ENCODE data around the gene SMARCB1. TPM values are rescaled to one million over a fixed set of nuclear protein-coding genes. Genes with fewer than 3 reads are reported as not detected.

SMARCB1 gene
- total RNA-seq, 1 experiment from 2014 or later: 115 TPM

DNA sequence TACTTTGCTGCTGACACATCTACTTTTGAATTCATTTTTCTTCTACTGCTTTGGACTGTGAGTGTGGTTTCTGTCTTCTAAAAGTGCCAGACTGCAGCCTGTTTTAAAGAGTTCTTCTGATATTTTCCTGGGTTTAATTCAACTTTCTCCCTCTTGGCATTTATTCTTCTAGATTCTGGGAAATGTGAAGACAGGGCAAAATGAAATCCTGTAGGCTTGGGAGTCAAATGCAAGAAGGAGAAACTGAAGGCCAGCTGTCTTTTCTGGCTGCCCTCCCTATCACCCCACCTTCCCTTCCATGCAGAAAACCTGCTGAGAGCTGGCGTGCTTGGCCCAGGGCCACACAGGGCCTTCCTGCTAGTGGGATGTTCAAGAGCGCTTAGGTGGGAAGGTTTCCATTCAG lies 43.5 kb upstream of the SMARCB1 start:
- Mint-ChIP-seq H3K4me1 (ENCODE audit: insufficient read depth, unreplicated experiment) (no peaks in the 10 kb centered on the region), H3K9me3 (ENCODE audit: unreplicated experiment) (no peaks in the 10 kb centered on the region), H3K4me3 (ENCODE audit: unreplicated experiment) (no peak overlapping the region), H3K27me3 (ENCODE audit: insufficient read depth, unreplicated experiment) (no peaks in the 10 kb centered on the region), H3K36me3 (ENCODE audit: insufficient read depth, unreplicated experiment) (peaks cover 5% of the 10 kb centered on the region), H3K27ac (ENCODE audit: low read depth, unreplicated experiment) (peak overlapping the region; percentile 10)
- DNase-seq (ENCODE audit: unreplicated experiment): no peak
- CTCF ChIA-PET: interaction anchor here (0.6 kb wide), 1 partner anchor 103 kb away, joined by 3 read pairs; no protein-coding TSS in a partner anchor
- BruUV-seq (replicated peaks): no TSS peak
- POLR2A ChIA-PET: no interaction called here
- intact Hi-C loops (cut with micrococcal nuclease): no loop called here
- TF ChIP-seq, protein P1, sequence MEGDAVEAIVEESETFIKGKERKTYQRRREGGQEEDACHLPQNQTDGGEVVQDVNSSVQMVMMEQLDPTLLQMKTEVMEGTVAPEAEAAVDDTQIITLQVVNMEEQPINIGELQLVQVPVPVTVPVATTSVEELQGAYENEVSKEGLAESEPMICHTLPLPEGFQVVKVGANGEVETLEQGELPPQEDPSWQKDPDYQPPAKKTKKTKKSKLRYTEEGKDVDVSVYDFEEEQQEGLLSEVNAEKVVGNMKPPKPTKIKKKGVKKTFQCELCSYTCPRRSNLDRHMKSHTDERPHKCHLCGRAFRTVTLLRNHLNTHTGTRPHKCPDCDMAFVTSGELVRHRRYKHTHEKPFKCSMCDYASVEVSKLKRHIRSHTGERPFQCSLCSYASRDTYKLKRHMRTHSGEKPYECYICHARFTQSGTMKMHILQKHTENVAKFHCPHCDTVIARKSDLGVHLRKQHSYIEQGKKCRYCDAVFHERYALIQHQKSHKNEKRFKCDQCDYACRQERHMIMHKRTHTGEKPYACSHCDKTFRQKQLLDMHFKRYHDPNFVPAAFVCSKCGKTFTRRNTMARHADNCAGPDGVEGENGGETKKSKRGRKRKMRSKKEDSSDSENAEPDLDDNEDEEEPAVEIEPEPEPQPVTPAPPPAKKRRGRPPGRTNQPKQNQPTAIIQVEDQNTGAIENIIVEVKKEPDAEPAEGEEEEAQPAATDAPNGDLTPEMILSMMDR (IDR thresholded peaks at IDR 0.05; ENCODE audit: unreplicated experiment): no peak

DNA sequence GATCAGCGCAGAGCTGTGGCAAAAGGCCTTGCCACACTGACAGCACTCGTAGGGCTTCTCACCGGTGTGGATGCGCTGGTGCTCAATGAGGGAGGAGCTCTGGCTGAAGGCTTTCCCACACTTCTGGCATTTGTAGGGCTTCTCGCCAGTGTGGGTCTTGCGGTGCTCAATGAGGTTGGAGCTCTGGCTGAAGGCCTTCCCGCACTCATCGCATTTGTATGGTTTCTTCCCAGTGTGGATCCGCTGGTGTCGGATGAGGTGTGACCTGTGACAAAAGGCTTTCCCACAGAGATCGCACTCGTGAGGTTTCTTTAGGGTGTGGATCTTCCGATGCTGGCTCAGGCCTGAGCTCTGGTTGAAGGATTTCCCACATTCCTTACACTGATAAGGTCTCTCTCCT lies 42.8 kb upstream of the SMARCB1 start:
- TF ChIP-seq, protein P1 (IDR thresholded peaks at IDR 0.05; ENCODE audit: unreplicated experiment): no peak
- Mint-ChIP-seq H3K36me3 (ENCODE audit: insufficient read depth, unreplicated experiment) (peaks cover 5% of the 10 kb centered on the region), H3K9me3 (ENCODE audit: unreplicated experiment) (no peaks in the 10 kb centered on the region), H3K27ac (ENCODE audit: low read depth, unreplicated experiment) (no peak overlapping the region), H3K4me3 (ENCODE audit: unreplicated experiment) (no peak overlapping the region), H3K4me1 (ENCODE audit: insufficient read depth, unreplicated experiment) (no peaks in the 10 kb centered on the region), H3K27me3 (ENCODE audit: insufficient read depth, unreplicated experiment) (no peaks in the 10 kb centered on the region)
- POLR2A ChIA-PET: no interaction called here
- intact Hi-C loops (cut with micrococcal nuclease): no loop called here
- no TSS peak for BruUV-seq (replicated peaks)
- CTCF ChIA-PET: interaction anchor here (0.8 kb wide), 2 partner anchors 203 to 494 kb away, joined by 4 read pairs; no protein-coding TSS in a partner anchor
- no peak for DNase-seq (ENCODE audit: unreplicated experiment)

DNA sequence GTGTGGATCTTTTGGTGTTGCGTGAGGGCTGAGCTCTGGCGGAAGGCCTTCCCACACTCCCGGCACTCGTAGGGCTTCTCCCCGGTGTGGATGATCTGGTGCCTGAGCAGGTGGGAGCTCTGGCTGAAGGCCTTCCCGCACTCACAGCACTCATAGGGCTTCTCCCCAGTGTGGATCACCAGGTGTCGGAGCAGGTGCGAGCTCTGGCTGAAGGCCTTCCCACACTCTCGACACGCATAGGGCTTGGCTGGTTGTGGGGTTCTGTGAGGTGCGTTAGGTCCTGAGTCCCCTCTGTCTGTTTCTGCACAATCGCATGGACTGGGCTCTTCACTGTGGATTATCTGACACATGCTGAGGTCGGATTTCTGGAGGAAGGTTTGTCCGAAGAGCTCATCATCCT lies 42.3 kb upstream of the SMARCB1 start:
- no TSS peak for BruUV-seq (replicated peaks)
- H3K4me1 Mint-ChIP-seq (ENCODE audit: insufficient read depth, unreplicated experiment): peaks cover 1% of the 10 kb centered on the region
- CTCF ChIA-PET: interaction anchor here (0.8 kb wide), 2 partner anchors 203 to 493 kb away, joined by 4 read pairs; no protein-coding TSS in a partner anchor
- peaks cover 5% of the 10 kb centered on the region for H3K36me3 Mint-ChIP-seq (ENCODE audit: insufficient read depth, unreplicated experiment)
- TF ChIP-seq, protein P1 (IDR thresholded peaks at IDR 0.05; ENCODE audit: unreplicated experiment): no peak
- intact Hi-C loops (cut with micrococcal nuclease): no loop called here
- peaks cover 2% of the 10 kb centered on the region for H3K9me3 Mint-ChIP-seq (ENCODE audit: unreplicated experiment)
- no peaks in the 10 kb centered on the region for H3K27me3 Mint-ChIP-seq (ENCODE audit: insufficient read depth, unreplicated experiment)
- no peak overlapping the region for H3K27ac Mint-ChIP-seq (ENCODE audit: low read depth, unreplicated experiment)
- H3K4me3 Mint-ChIP-seq (ENCODE audit: unreplicated experiment): no peak overlapping the region
- DNase-seq (ENCODE audit: unreplicated experiment): no peak
- POLR2A ChIA-PET: no interaction called here

DNA sequence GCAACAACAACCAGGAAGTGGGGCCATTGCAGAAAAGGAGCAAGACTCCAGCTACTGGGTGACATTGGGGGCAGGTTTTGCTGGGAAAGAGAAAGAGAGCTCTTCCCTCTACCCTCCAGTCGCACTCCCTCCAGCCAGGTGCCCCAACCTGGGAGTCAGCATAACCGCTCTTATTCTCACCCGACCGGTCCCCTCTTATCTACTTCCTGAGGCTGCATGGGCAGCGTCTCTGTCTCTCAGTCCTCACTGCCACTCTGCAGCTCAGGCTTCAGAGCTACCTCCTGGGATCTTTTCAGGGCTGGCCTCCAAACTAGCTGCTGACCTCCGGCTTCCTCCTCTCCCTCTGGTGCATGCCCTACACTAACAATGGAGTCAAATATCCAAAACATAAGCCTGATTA lies 41.0 kb upstream of the SMARCB1 start:
- no peak for DNase-seq (ENCODE audit: unreplicated experiment)
- peaks cover 5% of the 10 kb centered on the region for H3K36me3 Mint-ChIP-seq (ENCODE audit: insufficient read depth, unreplicated experiment)
- H3K27me3 Mint-ChIP-seq (ENCODE audit: insufficient read depth, unreplicated experiment): no peaks in the 10 kb centered on the region
- peaks cover 13% of the 10 kb centered on the region for H3K4me1 Mint-ChIP-seq (ENCODE audit: insufficient read depth, unreplicated experiment)
- intact Hi-C loops (cut with micrococcal nuclease): no loop called here
- ChIA-PET CTCF (interaction anchor here (0.7 to 1.0 kb wide), 3 partner anchors 11 to 22 kb away, joined by 3 to 6 read pairs (median 4); no protein-coding TSS in a partner anchor), POLR2A (no interaction called here)
- H3K9me3 Mint-ChIP-seq (ENCODE audit: unreplicated experiment): peaks cover 7% of the 10 kb centered on the region
- no TSS peak for BruUV-seq (replicated peaks)
- H3K4me3 Mint-ChIP-seq (ENCODE audit: unreplicated experiment): no peak overlapping the region
- H3K27ac Mint-ChIP-seq (ENCODE audit: low read depth, unreplicated experiment): no peak overlapping the region
- TF ChIP-seq, protein P1 (IDR thresholded peaks at IDR 0.05; ENCODE audit: unreplicated experiment): no peak

All from MCF 10A (cell line).